OCI-LY3 (cell line): ENCODE measurements around the gene SLC9B2.

ENCODE experiments used
- CTCF ChIP-seq: fragments of 200-600, 300-600 bp; sonication (generic); IDR thresholded peaks from 2 replicates; pipeline ENCODE4 v1.5.1; 2014; ENCODE audit warnings: antibody characterized with exemption, low read length, low read depth
- EZH2phosphoT487 ChIP-seq: fragments of 200-600 bp; shearing (Covaris generic); IDR thresholded peaks from 2 replicates; pipeline ENCODE4 v1.6.1; 2018; ENCODE audit warnings: antibody characterized with exemption, mixed run types, low read depth

DNA sequence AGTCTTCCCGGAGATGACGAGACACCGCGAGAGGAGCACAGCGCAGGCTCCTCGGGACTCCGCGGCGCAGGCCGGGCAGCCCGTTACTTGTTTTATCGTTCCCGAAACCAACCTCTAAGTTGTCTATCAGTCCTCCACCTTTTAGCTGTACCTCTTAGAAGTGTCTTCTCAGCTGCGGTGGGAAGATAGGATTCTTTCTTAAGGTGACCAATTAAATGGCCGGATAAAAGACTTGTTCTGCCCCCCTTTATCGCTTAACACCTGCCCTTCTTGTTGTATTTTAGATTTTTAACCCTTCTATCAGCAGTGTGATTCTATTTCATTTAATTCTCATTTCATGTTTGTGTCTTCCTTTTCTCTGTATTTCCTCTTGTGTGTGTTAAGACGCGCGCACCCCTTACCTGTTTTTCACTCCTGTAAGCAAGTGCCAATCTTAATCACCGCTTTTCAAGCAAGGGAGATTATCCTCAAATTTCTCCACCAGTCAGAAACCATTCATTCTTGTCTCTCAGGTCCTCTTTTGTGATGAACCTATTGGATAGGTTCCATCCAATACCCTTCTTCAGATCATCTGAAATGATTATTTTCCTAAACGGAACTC is at the start of gene SLC9B2:
- TF ChIP-seq CTCF (no peak), EZH2phosphoT487 (no peak)
